ENCODE data around the gene APP. TPM values are rescaled to one million over a fixed set of nuclear protein-coding genes. Genes with fewer than 3 reads are reported as not detected.

The APP gene
- total RNA-seq, 1 donor, result 373 TPM

DNA sequence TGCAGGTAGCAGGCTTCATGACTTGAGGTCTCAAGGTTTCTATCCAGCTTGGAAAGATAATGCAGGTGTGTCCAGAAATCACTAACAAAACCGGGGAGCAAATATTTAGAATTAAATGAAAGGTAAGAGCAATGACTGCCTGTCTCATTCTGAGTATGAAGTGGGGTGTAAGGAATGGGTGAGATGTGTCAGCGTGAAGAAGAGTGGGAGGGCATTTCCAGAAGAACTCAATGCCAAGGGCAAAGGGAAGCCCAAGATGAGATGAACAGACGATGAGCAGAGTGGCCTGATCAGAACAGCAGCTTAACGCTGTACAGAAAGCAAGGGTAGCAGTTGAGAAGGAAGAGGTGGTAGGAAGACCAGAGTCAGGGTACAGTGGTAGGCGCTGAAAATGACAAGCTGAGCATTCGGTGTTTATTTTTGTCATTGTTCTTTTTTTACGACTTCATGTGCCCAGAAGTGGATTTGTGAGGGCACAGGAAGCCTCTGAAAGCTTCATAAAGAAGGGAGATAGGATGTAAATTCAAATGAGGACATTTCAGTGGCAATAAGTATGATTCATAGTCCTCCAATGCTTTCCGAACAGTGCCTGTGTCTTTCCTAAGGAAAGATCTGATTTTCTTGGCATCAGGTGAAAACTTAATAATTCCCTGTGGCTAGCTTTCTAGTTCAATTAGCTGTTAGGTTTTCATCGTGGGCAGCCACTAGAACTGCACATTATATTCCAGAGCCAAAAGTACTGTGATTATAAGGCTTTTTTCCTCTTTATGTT, 190.5 kb downstream of the APP start:
- no peaks in the 10 kb centered on the region for H4K20me1 ChIP-seq (ENCODE audit: insufficient read depth, low read length)
- H3K36me3 ChIP-seq (ENCODE audit: insufficient read depth, low read length), result peaks cover 21% of the 10 kb centered on the region
- no peaks in the 10 kb centered on the region for H3K27me3 ChIP-seq (ENCODE audit: insufficient read depth, low read length)
- DNase-seq (ENCODE audit: insufficient read length, low spot score, missing footprints), result no peak
- no peaks in the 10 kb centered on the region for H3K4me1 ChIP-seq (ENCODE audit: insufficient read depth, low read length)
- H3K27ac ChIP-seq (ENCODE audit: low read depth, low read length), result no peak overlapping the region
- no peaks in the 10 kb centered on the region for H3K79me2 ChIP-seq (ENCODE audit: insufficient read depth, low read length)
- TF ChIP-seq, protein P1, sequence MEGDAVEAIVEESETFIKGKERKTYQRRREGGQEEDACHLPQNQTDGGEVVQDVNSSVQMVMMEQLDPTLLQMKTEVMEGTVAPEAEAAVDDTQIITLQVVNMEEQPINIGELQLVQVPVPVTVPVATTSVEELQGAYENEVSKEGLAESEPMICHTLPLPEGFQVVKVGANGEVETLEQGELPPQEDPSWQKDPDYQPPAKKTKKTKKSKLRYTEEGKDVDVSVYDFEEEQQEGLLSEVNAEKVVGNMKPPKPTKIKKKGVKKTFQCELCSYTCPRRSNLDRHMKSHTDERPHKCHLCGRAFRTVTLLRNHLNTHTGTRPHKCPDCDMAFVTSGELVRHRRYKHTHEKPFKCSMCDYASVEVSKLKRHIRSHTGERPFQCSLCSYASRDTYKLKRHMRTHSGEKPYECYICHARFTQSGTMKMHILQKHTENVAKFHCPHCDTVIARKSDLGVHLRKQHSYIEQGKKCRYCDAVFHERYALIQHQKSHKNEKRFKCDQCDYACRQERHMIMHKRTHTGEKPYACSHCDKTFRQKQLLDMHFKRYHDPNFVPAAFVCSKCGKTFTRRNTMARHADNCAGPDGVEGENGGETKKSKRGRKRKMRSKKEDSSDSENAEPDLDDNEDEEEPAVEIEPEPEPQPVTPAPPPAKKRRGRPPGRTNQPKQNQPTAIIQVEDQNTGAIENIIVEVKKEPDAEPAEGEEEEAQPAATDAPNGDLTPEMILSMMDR (IDR thresholded peaks at IDR 0.05; ENCODE audit: extremely low read depth, low read depth, low read length), result no peak
- no peaks in the 10 kb centered on the region for H3K9me3 ChIP-seq (ENCODE audit: low read depth, low read length)
- H3K4me2 ChIP-seq (ENCODE audit: insufficient read depth, low read length), result no peak overlapping the region
- no peak overlapping the region for H3K4me3 ChIP-seq (ENCODE audit: insufficient read depth, low read length)
- H2AFZ ChIP-seq (ENCODE audit: low read length), result no peak overlapping the region

DNA sequence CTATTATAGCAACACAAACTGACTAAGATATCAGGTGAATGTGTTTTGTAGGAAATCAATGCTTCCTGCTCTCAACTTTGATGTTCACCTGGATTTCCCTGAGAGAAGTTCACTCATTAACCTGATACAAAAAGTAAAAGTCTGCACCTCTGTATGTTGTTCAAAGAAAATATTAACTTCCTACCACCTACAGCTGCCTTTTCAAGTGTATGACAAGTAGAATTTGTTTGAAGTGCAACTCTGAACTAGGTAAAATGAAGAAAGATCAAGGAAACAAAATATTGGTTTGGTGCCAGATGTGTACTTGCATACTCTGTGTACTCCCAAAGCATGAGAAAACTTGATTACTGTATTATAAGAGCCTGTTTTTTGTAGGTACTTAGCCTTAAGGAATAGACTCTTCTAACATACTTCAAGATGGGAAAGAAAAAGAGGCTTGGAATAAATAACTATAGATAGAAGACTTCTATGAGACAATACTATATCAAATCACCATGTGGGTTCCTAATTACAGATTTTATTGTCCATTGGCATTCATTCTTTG, 193.4 kb downstream of the APP start:
- H3K4me3 ChIP-seq (ENCODE audit: insufficient read depth, low read length), result no peak overlapping the region
- TF ChIP-seq, protein P1 (IDR thresholded peaks at IDR 0.05; ENCODE audit: extremely low read depth, low read depth, low read length), result no peak

DNA sequence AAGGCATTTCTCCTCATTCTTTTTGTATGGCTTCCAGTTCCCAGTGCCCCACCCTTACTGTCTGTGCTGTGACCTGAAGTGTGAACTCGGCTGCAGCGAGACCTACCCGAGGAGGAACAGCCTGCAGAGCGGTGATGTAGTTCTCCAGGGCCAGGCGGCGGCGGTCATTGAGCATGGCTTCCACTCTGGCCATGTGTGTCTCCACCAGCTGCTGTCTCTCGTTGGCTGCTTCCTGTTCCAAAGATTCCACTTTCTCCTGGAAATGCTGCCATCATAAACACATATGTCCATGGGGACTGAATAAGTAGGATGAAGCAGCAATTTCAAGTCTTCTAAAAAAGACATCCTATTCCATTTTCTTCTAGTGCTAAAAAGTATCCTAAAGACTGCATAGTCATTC, 195.6 kb downstream of the APP start:
- H3K4me3 ChIP-seq (ENCODE audit: insufficient read depth, low read length), result no peak overlapping the region
- H3K27me3 ChIP-seq (ENCODE audit: insufficient read depth, low read length), result no peaks in the 10 kb centered on the region
- H3K36me3 ChIP-seq (ENCODE audit: insufficient read depth, low read length), result peaks cover 26% of the 10 kb centered on the region
- TF ChIP-seq, protein P1 (IDR thresholded peaks at IDR 0.05; ENCODE audit: extremely low read depth, low read depth, low read length), result no peak
- no peaks in the 10 kb centered on the region for H3K4me1 ChIP-seq (ENCODE audit: insufficient read depth, low read length)
- no peaks in the 10 kb centered on the region for H4K20me1 ChIP-seq (ENCODE audit: insufficient read depth, low read length)
- H3K9me3 ChIP-seq (ENCODE audit: low read depth, low read length), result no peaks in the 10 kb centered on the region
- no peak overlapping the region for H2AFZ ChIP-seq (ENCODE audit: low read length)
- H3K4me2 ChIP-seq (ENCODE audit: insufficient read depth, low read length), result no peak overlapping the region
- no peak overlapping the region for H3K27ac ChIP-seq (ENCODE audit: low read depth, low read length)
- no peak for DNase-seq (ENCODE audit: insufficient read length, low spot score, missing footprints)
- H3K79me2 ChIP-seq (ENCODE audit: insufficient read depth, low read length), result no peaks in the 10 kb centered on the region

More for the DNA sequence above, 193.4 kb downstream of the APP start:
- Histone ChIP-seq H3K9me3 (ENCODE audit: low read depth, low read length) (no peaks in the 10 kb centered on the region), H3K27ac (ENCODE audit: low read depth, low read length) (no peak overlapping the region), H4K20me1 (ENCODE audit: insufficient read depth, low read length) (no peaks in the 10 kb centered on the region), H3K4me2 (ENCODE audit: insufficient read depth, low read length) (no peak overlapping the region), H3K36me3 (ENCODE audit: insufficient read depth, low read length) (peaks cover 32% of the 10 kb centered on the region), H3K79me2 (ENCODE audit: insufficient read depth, low read length) (no peaks in the 10 kb centered on the region), H2AFZ (ENCODE audit: low read length) (no peak overlapping the region), H3K27me3 (ENCODE audit: insufficient read depth, low read length) (no peaks in the 10 kb centered on the region), H3K4me1 (ENCODE audit: insufficient read depth, low read length) (no peaks in the 10 kb centered on the region)
- no peak for DNase-seq (ENCODE audit: insufficient read length, low spot score, missing footprints)

DNA sequence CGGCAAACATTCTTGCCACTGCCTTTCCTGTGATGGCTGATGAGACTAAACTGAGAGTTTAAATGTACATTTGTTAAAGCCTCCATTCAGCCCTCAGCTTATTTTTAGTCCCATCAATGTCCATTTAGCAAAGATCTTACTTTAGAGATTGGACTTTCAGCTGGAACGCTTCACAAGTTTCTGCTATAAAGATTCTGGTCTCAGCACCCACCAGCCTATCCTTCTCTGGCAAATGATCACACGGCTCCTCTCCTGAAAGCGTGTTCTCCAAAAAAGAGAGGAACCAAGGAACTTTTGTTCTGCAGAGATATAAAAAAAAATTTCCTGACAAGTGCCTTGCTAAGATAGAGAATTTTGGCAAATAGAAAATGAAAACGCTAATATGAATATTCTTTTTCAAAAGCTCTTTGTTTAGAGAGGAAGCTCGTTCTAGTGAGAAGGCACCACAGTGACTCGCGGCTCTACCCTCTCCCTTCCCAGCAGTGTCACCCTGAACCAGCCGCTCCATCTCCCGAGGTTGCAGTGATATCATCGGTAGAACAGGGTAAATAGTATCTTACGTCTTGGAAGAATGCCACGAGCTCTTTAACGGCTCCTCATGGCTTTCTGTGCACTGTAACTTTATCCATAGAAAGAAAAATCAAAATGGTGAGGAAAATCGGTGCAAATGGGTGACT, 200.2 kb downstream of the APP start:
- TF ChIP-seq, protein P1 (IDR thresholded peaks at IDR 0.05; ENCODE audit: extremely low read depth, low read depth, low read length), result no peak
- DNase-seq (ENCODE audit: insufficient read length, low spot score, missing footprints), result no peak
- H3K4me2 ChIP-seq (ENCODE audit: insufficient read depth, low read length), result no peak overlapping the region
- peaks cover 21% of the 10 kb centered on the region for H3K36me3 ChIP-seq (ENCODE audit: insufficient read depth, low read length)
- no peaks in the 10 kb centered on the region for H3K27me3 ChIP-seq (ENCODE audit: insufficient read depth, low read length)
- no peak overlapping the region for H2AFZ ChIP-seq (ENCODE audit: low read length)
- H3K79me2 ChIP-seq (ENCODE audit: insufficient read depth, low read length), result no peaks in the 10 kb centered on the region
- H3K27ac ChIP-seq (ENCODE audit: low read depth, low read length), result no peak overlapping the region
- H4K20me1 ChIP-seq (ENCODE audit: insufficient read depth, low read length), result no peaks in the 10 kb centered on the region
- no peak overlapping the region for H3K4me3 ChIP-seq (ENCODE audit: insufficient read depth, low read length)
- H3K4me1 ChIP-seq (ENCODE audit: insufficient read depth, low read length), result no peaks in the 10 kb centered on the region
- H3K9me3 ChIP-seq (ENCODE audit: low read depth, low read length), result no peaks in the 10 kb centered on the region

Data from osteoblast (primary cell).